GM18909 (cell line): ENCODE results near the gene ELOF1.
A peak's percentile ranks its signal among the peaks of the same experiment; 100 is the strongest.

Experiments
- ATAC-seq: cut with Tn5 transposase; IDR thresholded peaks from one replicate; pipeline ENCODE4 v1.9.1; 2021; ENCODE audit warnings: mild to moderate bottlenecking; ENCODE audit not compliant: unreplicated experiment, poor library complexity

Gene ELOF1

DNA sequence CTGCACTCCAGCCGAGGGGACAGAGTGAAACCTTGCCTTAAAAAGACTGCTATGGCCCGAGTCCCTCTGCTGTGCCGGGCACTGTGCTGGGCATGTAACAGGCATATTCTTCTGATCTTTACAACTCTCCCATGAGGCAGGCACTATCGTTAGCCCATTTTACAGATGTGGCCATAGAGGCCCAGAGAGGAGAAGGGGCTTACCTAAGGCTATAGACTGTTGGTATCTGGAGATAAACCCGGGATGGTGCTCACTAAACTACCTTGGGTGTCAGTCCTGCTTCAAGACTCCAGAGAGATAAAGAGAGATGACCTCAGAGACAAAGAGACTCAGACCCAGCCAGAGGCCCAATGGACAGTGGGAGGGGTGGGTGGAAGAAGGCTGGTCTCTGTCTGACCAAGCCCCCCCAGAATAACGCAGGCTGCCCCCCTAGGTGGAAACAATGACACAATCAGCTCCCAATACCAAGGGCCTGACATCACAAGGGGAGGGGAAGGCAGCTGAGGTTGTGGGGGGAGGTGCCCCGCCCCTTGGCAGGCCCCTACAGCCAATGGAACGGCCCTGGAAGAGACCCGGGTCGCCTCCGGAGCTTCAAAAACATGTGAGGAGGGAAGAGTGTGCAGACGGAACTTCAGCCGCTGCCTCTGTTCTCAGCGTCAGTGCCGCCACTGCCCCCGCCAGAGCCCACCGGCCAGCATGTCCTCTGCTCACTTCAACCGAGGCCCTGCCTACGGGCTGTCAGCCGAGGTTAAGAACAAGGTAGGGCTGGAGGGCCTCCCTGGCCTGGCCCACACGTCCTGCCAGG is 20.6 kb downstream of the ELOF1 start, which contains the start of gene CNN1:
Gene CNN1 (plus strand): TSS at position 620 of the 805 bp plus-strand sequence. CDS start 77 bp downstream, at position 697.
- no peak for ATAC-seq

DNA sequence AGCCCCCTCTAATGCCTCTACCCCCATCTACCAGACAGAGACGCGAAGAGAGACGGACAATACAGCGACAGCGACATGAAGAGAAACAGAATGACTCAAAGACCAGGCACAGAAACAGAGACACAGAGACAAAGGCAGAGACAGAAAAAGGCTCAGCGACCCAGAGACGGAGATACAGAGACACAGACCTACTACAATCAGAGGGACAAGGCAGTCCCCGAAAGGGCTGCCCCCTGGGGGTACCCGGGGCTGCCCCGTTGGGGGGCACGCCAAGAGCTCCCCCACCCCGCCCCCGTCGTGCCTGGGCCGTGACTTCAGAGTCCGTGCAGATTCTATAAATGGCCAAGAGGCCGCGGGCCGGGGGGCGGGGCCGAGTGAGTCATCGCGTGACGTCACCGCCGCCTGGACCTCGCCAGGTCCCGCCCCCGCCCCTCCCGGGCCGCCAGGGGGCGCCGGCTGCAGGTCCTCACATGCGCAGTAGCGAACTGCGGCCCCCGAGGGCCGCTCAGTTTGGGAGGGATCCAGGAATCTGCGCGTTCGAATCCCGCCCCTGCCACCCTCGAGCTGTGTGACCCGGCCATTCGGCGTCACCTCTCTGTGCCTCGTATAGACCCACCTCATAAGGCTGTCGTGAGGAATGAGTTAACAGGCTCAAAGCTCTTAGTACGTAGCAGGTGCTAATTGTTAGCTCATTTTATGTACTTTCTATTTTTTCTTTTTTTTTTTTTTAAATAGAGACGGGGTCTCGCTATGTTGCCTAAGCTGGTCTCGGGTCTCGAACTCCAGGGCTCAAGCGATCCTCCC is 23.0 kb downstream of the ELOF1 start:
- ATAC-seq: peak; percentile 42

DNA sequence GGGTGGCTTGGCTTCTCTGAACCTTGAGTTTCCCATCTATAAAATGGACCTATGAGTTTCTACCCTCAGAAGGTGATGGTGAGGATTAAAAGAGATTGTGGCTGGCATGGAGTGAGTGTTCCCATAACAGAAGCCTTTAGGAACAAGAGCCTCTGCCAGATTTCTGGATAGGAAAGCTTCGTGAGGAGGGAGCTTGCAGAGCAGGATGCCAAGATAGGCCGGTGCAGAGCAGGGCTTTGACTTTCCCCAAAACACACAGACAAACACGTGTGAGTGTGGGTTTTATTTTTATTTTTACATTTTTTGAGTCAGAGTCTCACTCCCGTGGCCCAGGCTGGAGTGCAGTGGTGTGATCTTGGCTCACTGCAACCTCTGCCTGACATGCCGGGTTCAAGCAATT is 24.1 kb downstream of the ELOF1 start:
- no peak for ATAC-seq

DNA sequence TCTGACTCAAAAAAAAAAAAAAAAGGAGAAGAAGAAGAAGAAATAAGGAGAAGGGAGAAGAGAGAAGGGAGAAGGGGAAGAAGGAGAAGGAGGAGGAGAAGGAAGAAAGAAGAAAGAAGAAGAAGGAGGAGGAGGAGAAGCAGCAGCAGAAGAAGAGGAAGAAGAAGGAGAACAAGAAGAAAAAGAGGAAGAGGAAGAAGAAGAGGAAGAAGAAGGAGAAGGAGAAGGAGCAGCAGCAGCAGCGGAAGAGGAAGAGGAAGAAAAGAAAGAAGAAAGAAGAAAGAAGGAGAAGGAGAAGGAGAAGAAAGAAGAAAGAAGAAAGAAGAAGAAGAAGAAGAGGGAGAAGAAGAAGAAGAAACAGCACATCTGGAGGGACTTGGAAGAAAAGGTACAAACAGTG is 24.5 kb downstream of the ELOF1 start:
- no peak for ATAC-seq

DNA sequence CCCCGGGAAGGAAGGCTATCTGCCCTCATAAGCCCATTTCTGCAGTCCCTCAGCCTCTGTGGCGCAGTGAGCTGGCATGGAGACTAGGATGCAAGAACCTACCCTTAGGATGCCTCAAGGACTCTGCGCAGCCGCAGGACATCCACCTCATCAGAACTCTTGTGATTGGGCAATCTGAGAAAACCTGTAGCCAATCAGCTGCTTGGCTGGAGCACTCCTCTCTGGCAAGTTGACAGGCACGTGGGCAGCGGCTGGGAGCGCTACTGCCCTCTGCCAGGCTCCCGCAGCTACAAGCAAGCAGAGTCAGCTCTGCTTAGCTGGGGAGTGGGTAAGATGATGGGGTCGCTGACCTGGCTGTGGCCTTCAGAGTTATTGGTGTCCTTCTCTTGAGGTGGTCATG is 28.6 kb downstream of the ELOF1 start:
- ATAC-seq: no peak

DNA sequence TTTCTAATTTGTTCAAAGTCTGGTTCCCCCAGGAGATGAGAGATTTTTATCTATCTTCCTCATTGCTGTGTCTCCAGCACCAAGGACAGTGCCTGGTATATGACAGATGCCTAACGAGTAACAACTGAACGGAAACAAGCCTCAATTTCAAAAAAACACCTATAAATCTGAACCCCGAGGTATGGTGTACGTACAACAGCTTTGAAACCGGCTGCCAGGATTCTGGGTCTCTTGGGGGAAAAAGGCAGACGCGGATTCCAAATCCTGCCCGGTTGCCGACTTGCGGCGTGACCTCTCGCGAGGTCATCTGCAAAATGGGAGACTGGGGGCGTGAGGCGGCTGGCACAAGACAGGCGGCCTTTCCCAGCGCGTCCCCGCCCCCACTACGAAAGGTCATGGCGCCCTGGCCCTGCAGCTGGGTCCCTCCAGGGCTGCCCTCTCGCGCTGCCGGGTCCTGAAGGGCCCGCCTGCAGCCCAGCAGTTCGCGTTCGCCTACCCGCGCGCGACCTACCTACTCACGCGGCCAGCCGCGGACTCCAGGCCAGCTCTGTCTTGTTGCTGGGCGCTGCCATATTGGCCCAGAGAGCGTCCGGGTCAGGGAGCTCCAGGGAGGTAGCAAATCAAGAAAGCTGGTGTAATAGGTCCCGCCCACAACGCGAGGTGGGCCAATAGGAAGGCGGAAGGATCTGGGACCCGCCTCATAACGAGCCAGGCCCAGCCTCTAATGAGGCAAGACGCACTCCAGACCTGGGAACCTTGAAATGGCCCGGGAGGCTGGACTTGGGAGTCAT is 30.3 kb downstream of the ELOF1 start, which contains the start of gene ECSIT:
Gene ECSIT (minus strand): TSS at position 584 of the 791 bp plus-strand sequence. CDS start 9,964 bp downstream, outside the sequence.
- peak; percentile 95 for ATAC-seq

DNA sequence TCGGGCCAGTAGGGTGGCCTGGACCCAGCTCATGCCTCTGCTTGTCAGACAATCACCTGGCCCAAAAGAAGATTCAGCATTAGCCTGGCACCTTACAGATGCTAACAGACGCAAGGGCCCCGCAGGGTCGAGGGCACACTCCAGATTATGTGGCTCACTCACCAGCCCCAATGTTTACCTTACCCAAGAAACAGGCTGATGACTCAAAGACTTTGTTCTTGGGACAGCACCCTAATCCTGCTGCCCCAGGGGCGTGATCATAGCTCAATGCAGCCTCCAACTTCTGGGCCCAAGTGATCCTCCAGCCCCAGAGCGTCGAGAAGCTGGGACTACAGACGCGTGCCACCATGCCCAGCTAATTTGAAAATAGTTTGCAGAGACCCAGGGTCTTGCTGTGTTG is 39.9 kb downstream of the ELOF1 start:
- ATAC-seq: no peak

DNA sequence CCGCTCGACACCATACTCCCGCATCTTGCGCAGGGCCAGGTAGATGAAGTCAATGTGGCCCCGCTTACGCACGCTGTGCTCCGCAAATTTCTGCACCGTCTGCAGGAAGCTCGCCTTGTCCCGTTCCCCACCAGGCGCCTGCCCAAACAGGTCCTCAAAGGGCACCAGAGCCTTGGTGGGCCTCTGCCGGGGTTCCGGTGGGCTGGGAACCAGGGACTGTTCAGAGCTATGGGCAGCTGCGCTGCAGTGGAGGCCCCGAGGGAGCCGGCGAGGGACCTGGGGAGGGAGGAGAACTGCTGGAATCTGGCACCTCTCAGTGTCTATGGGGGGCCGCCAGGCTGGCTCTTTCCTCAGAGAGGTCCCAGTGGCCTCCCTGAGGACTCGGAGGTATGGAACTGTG is 45.1 kb downstream of the ELOF1 start:
- no peak for ATAC-seq

DNA sequence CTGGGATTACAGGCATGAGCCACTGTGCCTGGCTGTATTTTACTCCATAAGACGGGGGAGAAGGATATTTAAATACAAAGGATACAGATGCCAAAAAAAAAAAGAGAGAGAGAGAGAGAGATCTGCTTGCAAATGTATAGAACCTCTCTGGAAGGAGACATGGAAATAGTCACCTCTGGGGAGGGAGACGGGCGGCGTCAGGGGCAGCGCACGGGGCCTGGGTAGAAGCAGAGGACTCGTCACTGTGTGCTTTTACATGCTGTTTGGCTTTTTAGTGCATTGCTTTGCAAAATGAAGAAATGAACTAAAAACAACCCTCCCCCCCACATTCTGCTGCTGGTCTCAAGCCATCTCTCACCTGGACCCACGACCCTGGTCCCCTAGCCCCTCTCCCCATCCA is 48.6 kb downstream of the ELOF1 start:
- ATAC-seq: no peak

DNA sequence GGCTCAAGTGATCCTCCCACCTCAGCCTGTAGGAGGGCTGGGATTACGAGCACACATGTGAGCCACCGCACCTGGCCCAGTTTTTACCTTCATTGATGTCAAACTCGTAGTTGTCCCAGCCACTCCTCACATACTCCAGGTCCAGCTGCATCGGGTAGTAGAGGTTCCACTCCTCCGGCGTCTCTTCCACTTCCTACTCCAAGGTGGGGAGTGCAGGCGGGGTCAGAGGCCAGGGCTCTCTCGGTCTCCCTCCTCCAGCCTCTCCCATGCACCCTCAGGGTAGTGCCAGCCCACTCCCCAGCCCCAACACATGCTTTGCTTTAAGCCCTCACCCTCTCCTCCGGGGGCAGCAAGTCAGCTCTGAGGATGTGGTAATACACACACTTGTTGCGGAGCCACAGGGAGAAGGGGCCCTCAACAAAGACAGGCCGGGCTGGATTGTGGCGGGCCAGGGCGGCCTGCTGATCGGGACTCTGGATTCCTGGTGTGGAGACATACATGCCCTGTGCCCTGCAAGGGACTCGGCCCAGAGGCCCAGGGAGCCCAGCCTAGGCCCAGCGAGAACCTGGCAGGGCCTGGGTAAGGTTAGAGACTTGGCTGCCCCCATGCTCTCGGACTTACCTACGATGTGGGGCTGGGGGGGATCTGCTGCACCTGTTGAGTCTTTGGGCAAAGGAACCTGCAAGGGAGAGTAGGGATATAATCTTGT is 51.5 kb downstream of the ELOF1 start:
- no peak for ATAC-seq

DNA sequence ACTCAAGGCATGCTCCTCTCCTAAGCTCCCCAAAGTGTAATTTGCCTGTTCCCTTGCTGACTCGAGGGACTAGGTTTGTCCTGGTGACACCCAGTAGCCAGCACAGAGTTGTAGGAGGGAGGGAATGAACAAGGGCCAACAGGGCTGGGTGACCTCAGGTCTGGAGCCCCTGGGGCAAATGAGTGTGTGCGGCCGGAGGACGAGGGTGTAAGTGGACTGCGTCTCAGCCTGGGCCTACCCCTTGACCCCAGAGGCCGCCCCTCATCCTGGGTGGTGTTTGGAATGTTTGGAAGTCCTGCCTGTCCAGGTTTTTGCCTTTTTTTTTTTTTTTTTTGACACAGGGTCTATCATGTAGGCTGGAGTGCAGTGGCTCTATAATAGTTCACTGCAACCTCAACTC is 52.1 kb downstream of the ELOF1 start:
- ATAC-seq: no peak

DNA sequence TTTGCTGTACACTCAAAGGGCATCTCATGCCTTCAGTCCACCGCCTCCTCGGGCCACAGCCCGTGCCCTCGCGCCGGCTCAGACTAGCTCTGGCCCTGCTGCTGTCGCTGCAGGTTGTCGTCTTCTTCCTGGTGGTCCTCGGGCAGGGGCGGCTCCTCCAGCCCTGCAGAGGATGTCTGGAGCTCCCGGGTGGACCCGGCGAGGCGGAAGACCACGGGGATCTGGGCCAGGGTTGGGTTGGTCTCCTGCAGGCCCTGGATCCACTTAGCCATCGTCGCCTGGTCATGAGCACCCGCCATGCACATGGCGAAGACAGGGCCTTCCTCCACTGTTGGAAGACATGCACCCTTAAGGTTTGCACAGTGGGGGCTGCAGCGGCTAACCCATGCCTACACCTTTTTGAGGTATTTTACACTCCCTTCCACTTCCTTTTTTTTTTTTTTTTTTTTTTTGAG is 52.9 kb downstream of the ELOF1 start:
- ATAC-seq: peak; percentile 30

DNA sequence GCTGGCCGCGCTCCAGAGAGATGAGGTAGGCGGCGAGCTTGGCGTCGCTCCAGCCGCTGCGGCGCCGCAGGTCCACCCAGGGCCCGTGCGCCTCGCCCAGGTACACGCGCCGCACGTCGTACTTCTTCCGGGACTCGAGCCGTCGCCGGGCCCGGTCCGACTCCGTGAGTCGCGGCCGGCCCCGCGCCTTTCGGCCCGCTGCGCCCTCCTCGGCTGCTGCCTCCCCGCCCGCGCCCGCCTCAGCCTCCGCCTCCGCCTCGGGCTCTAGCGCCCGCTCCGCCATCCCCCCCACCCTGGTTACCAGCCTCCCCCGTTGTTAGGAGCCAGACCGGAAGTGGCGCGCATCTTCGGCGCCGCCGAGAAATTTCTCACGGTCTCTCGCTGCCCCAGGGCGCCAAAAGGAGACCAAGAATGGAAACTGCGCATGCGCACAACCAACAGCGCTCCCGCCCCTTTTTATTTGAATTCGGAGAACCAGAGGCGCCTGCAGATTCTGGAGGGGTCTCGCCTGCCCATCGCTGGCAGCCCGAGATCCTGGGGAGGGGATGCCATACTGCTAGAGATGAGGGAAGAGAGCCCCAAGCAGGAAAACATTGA is 53.4 kb downstream of the ELOF1 start, which contains the start of gene ZNF653:
Gene ZNF653 (minus strand): TSS at position 336 of the 597 bp plus-strand sequence. CDS start 53 bp downstream, at position 283.
- ATAC-seq: peak; percentile 57

DNA sequence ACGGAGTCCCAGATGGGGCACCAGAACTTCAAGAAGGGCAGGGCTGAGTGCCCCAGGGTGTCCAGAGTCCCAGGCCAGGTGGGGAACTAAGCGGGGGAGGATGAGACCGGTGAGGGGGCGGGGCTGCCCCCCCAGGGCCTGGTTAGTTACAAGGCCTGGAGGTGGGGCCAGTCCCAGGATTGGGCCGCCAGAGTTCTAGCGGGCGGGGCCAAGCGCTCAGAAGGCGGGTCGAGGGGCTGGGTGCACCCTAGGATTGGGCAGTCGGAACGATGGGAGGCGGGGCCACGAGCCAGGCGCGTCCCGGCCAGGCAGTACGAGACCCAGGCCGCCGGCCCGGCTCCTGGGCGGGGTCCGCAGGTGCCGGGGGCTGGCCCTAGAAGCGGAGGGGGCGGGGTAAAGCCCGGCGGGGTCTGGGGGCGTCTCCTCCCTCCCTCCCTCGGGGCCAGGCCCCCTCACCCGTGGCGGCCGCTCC is 54.0 kb downstream of the ELOF1 start:
- ATAC-seq: peak; percentile 88

DNA sequence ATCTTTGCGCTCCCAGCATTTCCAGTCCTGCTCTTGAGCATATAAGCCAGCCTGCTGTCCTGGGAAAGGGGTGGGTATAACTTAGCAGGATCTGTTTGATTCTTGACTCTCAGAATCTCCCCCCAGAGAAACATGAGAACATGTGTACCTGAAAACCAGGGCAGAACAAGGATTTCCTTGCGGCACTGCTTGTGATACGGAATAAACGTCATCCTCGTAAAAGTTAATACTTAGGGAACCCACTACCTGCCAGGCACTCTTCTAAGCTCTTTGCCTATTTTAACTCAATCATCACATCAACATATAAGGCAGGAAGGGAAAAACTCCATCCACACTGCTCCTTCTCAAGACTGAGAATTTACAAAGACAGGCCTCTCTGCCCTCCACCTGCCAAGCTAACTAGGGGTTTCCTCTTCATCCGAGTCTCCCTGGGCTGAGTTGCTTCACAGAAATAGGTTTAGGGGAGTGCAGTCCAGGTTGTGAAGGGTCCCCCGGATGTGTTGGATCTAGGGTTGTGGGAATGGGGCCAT is 54.5 kb downstream of the ELOF1 start:
- ATAC-seq: no peak
